HG02970 (cell line): ENCODE results near the gene CDH4.
"Not testable (repeated sequence)": the region's sequence is repeated elsewhere in the genome, so short reads cannot be mapped to it uniquely, and the experiment has no call there.

Experiments
- ATAC-seq: cut with Tn5 transposase; IDR thresholded peaks from one replicate; pipeline ENCODE4 v1.9.1; 2021; ENCODE audit warnings: mild to moderate bottlenecking, moderate library complexity, moderate number of reproducible peaks; ENCODE audit not compliant: unreplicated experiment, low FRiP score

CDH4 gene

DNA sequence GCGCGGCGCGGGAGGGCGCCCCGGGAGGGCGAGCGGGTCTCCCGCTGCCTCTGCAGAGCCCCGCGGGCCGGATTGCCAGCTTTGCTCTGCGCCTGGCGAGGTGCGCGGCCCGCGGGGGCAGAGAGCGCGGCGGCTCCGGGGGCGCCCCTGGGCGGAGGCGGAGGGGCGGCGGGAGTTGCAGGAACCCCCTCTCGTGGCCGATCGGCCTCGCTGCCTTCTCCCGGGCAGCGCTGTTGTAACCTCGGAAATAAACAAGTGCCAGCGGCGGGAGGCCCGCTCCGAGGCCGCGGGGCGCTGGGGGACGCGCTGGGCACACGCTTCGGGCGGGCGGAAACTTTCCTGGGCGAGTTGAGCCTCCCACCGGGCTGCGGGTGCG lies 1.2 kb downstream of the CDH4 start:
- no peak for ATAC-seq

DNA sequence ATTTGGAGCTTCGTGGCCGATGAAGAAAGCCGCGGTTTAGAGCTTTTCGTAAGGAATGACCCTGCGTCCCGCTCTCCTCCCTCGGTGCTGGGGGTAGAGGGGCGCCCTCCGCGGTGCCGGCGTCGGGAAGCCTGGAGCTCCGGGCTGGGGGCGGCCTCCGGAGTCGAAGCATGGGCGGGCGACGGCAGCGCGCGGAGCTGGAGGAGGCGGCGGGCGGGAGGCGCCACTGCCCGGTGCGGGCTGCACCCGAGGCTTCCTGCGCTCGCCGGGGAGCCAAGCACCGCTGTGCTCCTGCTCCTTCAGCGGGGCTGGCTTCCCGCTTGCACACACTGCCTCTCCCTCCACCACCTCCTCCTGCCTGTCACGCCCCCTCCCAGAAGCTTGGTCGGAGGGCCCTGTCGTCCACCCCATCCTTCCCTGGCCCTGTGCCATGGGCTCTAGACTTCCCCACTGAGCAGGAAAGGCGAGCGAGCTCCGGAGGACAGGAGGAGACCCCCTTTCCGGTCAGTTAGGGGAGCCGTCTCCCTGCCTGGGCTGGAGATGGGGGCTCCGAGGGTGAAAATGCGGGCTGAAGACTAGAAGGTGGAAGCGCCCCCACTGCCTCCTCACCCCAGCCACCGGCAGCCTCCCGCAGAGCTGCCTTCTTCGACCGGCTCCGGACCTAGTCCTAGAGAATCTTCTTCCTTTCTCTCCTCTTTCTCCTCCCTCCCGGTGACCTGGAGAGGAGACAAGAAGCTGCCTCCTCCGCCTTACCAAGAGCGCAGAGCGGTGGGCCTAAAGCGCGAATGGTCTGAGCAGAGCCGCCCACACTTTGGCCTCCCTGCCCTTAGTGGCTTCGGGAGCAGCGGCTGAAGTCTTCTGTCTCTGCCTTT lies 1.8 kb downstream of the CDH4 start:
- no peak for ATAC-seq

DNA sequence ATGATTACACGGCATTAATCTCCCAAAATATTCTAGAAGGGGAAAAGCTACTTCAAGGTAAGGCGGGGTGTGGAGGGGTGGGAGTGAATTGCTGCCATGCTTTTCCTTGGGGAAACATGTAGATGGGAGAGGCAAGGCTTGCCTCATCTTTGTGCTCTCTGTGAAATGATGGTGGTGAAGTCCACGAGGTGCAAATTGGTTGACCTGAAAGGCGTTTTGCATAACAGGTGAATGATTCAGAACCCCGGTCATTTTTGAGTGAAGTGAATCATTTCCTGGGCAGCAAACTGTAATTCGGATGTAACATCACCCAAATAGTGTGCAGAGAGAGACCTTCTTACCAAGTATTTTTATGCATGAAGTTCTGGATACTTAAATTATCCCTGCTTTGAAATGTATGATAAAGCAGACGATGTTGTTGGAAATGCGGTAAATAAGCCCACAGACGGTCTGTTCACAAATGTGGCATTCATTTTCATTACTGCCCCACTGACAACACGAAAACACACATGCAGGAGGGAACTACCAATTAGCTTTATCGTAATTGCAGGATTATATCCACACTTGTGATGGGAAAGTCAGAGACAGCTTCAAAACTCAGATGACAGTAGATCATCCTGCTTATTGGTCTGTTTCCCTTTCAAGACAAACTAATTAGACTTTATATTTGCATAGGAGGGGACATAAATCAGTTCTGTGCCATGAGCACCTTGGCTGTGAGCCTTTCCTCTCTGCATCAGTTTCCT lies 3.0 kb downstream of the CDH4 start:
- no peak for ATAC-seq

DNA sequence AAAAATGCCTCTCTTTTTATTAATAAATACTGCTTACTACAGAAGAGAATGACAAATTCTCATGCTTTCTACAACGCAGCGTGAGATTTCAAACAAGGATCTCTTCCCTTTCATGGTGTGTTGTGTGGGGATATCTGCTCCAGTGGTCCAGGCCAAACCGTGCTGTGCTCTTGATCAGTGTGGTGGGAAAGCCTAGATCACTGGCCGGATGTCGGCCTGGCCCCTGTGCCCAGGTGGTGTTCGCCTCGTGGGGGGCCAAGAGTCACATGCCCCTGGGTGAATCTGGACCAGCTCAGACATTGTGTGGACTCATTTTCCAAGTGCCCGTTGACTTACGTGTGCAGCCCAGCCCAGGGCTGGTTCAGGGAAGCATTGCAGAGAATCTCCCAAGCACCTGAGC lies 4.3 kb downstream of the CDH4 start:
- ATAC-seq = no peak

DNA sequence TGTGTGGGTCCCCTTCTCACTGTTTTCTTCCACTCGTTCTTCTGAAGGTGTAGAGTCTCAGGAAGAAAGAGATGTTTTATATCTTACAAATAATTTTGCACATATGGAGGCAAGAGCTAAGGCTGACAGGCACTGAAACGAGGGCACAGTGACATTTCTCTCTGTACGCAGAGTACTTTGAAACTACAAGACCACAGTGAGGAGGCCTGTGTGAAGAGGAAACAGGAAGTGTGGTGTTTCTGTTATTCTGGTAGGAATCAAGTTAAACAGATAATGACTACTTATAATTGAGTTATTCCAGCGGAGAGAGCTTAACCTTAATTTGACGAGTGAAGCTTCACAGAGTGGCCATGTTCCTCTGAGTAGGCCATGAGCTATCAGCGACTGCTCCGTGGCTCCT lies 4.8 kb downstream of the CDH4 start:
- ATAC-seq = no peak

DNA sequence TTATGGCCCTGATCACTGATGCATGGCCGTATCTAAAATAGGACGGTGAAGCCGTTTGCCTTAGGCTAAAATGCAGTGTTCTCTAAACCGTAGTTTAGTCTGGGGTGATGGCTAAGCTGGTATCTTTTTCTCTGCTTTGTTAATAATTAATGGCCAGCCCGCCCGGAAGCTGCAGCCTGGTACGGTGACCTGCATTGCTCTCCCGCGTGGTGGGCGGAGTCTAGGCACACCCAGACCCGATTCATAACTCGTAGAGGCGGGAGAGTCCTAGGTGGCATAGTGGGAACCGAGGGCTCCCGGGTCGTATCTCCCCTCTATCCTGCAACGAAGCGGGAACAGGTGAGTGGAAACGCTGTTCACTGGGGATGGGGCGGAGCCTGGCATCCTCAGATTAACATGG lies 5.5 kb downstream of the CDH4 start:
- no peak for ATAC-seq

DNA sequence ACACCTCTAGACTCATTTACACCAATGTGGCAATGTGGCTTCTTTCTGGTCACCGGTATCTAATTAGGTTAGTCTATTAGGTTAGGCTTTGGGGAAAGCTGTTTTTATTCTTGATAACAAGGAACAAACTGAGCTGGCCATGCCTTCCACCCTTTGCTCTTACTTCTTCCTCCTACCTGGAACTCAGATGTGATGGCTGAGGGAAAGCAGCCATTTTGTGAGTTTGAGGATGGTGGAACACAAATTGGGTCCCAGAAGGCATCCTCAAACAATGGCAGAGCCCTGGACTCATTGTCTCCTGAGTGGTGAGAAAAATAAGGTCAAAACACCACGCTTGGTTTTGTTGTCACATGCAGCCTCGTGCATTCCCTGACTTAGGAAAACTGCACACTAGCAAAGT lies 7.7 kb downstream of the CDH4 start:
- no peak for ATAC-seq

DNA sequence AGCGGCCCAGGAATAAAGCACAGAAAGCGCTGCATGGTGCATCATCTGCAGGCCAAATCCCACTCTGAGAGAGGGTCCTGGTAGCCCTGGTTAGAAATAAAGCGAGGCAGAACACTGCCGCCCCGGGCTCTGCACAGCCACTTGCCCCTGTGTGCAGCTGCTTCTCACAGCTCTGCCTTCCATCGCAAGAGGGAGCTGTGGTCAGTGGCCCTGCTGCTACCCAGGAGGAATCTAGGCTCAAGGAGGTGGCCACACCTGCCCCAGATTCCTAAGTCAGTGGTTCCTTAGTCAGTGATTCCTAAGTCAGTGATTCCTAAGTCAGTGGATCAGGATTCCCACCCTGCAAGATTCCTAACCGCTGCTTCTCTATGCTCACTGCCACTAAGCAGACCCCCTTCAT lies 8.8 kb downstream of the CDH4 start:
- ATAC-seq = no peak

DNA sequence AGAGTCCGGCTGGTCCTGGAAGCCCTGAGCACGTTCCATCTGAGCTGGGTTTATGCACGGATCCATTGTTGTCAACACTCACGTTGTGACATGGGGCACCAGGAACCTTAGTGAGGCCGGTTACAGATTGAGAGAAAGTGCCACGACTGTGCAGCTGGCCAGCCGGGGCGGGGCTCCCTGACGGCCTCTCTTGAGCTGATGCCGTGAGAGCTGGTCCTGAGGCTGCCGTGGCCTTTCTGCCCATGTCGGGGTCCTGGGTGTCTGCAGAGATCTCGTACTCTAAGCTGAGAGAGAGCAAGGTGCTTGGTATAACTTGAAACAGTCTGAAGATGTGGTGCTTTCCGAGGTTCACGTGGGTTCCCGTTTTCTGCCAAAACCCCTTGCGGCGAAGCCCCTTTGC lies 10.0 kb downstream of the CDH4 start:
- no peak for ATAC-seq

DNA sequence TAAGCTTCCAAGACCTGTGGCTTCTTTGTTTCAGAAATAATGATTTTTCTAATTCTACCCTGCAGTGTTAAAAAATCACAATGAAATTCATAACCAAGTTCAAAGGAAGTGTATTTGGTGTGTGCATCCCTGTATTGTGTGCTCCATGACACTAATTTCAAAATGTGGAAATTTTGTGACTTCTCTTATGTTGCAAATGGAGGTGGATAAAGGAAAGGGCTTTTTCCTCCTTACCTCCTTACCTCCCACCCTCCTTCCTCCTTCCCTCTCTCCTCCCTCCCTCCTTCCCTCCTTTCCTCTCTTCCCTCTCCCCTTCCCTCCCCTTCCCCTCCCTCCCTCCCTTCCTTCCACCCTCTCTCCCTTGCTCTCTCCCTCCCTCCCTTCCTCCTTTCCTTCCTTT lies 10.5 kb downstream of the CDH4 start:
- no peak for ATAC-seq

DNA sequence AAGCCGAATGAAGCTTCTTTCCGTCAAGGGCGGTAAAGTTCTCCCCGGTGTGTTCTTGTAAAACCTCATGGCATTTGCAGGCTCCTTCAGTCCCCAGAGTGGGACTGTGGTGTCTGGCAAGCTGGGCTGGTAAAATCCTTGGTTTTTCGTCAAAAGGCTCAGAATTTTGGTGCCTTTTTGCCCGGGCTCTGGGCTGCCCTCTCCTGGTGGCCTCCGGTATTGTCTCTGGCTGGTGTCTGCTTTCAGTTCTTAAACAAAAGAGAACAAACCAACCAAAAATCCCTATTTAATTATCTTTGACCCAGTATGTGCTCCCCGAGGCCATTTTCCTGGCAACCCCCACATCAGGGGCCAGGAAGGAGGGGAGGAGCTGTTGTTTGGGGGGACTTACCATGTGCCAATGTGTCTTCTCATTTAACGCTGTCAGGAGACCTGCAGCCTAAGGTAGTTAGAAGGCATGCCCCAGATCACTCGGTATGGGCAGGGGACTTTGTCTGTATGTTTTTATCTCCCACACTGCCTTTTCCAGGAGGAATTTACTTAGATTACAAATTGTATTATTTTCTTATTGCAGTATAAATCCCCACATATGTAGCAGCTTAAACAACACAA lies 11.1 kb downstream of the CDH4 start:
- ATAC-seq = no peak

DNA sequence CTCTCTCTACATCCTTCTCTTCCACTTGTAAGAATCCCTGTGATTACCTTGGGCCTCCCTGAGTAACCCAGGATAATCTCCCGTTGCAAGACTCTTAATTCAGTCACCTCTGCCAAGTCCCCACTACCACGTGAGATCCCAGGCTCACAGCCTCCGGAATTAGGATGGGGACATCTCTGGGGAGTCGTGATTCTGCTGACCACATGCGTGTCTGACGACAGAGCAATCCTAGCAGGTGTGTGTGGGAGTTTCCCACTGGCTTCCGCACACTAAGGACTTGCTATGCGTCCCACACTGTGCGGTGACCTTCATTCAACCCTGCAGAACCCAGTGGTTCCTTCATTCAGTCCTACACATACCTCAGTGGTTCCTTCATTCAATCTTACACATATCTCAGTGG lies 11.9 kb downstream of the CDH4 start:
- no peak for ATAC-seq

DNA sequence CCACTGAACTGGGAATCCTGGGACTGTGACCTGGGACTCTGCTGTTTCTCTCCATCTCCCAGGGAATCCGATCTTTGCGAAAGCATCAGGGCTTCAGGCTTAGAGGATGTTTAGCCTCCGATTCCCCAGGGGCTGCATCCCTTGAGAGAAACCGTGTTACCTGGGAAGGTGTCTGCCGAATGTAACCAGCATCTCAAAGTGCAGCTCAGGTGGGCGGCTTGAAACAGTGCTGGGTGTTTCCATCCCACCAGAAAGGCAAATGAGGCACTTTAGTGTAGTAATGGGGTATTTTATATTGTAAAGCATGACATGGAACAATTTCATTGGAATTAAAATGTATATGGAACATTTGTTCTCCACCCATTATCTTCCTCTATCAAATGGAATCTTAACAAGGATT lies 15.2 kb downstream of the CDH4 start:
- ATAC-seq = no peak

DNA sequence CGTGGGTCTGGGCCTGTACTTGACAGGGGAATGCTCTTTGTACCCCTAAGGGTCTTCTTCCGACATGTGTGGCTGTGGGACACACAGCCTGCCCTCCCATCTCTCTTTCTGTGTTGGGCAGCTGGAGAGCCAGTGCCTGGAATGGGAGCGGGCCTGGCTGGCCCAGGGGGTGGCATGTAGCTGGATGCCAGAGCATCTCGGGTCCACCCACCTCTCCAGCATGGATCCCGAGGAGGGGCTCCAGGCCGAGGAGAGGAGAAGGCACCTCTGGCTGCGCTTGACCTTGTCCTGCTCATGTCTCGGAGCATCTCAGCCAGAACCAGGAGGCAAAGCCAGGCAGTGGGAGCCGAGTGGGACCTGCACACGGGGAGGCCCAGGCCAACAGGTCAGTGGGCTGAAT lies 16.0 kb downstream of the CDH4 start:
- no peak for ATAC-seq

DNA sequence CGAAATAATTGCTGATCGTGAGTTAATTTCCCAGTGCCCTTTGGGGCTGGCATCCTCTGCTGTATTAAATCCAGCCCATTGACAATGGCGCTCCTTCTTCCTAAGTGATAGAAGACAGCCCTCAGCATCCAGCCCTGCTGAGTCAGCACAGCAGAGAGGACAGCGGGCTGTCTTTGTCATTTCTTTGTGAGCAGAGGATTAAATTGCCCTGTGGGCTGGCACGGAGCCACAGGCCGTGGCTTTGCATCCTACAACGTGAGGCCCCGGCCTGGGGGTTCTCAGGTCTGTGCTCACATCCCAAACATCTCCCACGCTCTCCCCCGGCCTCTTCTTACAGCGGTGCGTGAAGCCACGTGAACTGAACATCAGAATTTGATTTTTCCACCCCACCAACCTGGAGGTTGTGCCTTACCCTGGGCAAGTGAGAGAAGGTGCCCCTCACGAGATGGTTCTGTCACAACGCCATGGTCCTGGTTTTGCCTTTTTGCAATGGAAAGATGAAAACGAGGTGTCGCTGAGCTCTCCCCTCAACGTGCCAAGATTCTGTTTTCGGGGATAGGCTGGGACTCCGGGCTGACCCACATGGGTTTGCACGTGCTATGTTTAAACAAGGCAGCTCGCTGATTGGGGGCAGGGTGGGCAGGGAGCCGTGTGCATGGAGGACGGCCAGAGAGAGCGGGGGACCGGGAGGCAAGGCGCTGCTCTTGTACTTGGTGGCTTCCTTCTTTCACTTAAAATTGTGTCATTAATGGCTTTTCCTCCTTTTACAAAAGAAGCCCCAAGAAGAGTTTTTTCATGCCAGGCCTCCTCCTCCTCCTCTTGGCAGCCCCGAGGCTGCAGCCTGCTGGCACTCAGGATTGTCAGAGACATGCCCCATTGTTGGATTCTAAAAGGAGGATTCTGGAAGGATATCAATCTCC lies 19.5 kb downstream of the CDH4 start:
- ATAC-seq = no peak

DNA sequence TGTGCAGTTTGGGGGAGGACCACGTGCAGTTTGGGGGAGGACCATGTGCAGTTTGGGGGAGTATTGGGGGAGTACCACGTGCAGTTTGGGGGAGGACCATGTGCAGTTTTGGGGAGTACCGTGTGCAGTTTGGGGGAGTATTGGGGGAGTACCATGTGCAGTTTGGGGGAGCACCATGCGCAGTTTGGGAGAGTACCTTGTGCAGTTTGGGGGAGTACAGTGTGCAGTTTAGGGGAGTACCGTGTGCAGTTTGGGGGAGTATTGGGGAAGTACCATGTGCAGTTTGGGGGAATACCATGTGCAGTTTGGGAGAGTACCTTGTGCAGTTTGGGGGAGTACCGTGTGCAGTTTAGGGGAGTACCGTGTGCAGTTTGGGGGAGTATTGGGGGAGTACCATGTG lies 21.0 kb downstream of the CDH4 start:
- not testable (repeated sequence) for ATAC-seq

DNA sequence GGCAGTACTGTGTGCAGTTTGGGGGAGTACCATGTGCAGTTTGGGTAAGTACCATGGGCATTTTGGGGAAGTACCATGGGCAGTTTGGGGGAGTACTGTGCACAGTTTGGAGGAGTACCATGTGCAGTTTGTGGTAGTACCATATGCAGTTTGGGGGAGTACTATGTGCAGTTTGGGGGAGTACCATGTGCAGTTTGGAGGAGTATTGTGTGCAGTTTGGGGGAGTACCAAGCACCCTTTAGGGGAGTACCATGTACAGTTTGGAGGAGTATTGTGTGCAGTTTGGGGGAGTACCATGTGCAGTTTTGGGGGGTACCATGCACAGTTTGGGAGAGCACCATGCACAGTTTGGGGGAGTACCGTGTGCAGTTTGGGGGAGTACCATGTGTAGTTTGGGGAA lies 21.6 kb downstream of the CDH4 start:
- ATAC-seq = not testable (repeated sequence)

DNA sequence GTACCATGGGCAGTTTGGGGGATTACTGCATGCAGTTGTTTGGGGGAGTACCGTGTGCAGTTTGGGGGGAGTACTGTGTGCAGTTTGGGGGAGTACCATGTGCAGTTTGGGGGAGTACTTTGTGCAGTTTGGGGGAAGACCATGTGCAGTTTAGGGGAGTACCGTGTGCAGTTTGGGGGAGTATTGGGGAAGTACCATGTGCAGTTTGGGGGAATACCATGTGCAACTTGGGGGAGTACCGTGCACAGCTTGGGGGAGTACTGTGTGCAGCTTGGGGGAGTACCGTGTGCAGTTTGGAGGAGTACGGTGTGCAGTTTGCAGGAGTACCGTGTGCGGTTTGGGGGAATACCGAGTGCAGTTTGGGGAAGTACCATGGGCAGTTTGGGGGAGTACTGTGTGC lies 22.3 kb downstream of the CDH4 start:
- ATAC-seq = no peak

DNA sequence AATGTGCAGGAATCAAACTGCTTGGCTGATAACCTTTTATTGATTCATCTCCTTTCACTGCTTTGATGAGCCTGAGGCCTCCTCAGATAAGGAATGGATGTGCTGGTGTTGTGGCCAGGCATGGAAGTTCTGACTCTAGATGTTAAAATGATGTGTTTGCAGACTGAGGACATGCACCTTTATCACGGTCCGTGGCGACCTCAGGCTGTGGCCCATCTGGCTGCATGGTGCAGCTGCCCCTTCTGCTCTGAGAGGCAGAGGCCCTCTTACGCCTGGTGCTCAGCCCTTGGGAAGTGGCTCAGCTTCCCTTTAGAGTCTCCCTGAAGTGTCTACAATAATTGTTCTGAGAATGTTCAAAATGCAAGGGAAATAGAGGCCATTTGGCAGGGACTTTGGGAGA lies 26.2 kb downstream of the CDH4 start:
- ATAC-seq = no peak

DNA sequence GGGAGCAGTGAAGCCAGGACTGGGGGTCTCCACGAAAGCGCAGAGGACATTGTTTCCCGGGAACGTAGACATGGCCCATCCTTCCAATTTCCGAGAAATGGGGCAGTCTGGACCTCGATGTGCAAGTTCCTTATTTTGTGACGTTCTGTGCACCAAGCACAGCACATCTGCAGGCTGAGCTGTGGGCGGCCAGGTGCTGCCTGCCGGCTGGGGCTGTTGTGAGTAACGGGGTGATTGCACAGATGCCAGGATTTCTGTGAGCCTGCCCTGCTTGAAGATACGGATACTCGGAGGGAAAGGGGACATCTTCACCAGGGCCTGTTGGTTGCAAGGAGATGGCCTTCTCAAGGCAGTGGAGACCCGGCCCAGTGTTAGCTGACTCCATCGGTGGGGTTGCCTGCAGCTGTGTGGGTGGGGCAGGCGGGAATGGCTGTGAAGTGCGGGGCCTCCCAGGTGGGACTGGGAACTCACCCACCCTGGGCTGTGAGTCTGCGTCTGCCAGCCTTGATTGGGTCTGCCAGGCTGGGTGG lies 27.6 kb downstream of the CDH4 start:
- no peak for ATAC-seq
